HEK293 (cell line): ENCODE results near the gene CNPY1.

ENCODE experiments used
- CTCF ChIA-PET: fragments of 350-600 bp; formaldehyde crosslinking; extraction: SDS; loops from one replicate; lab custom pipeline; 2021; ENCODE audit warnings: antibody characterized with exemption; lab: Yijun Ruan, JAX
- POLR2A ChIA-PET: fragments of 300-600 bp; formaldehyde crosslinking; extraction: SDS; loops from one replicate; lab custom pipeline; 2020; ENCODE audit warnings: antibody characterized with exemption, inconsistent platforms; lab: Yijun Ruan, JAX
- H3K27ac ChIP-seq: fragments of 200-500 bp; sonication (Bioruptor generic); 2 replicates; pipeline ENCODE4 v1.5.1; 2014; ENCODE audit warnings: low read depth, low read length, control low read depth, inconsistent platforms; ENCODE audit errors: extremely low read depth
- H3K36me3 ChIP-seq, 2 experiments: fragments of 200-500 bp in 1 of 2; sonication (Bioruptor generic) in 1 of 2; 1 replicate in 1 of 2; 2 replicates in 1 of 2; pipeline ENCODE4 v1.5.1; 2014 to 2017; ENCODE audit warnings: inconsistent platforms in 2 of 2, low read length in 2 of 2; ENCODE audit not compliant: control insufficient read depth in 2 of 2, insufficient read depth in 1 of 2
- H3K4me1 ChIP-seq: fragments of 200-500 bp; sonication (Bioruptor generic); 2 replicates; pipeline ENCODE4 v1.5.1; 2014; ENCODE audit warnings: mild to moderate bottlenecking, low read length, inconsistent platforms; ENCODE audit not compliant: control insufficient read depth, insufficient read depth
- H3K4me3 ChIP-seq: 2 replicates; pipeline ENCODE4 v1.5.1; 2011; ENCODE audit warnings: low read depth, mild to moderate bottlenecking, control low read depth, low read length, moderate library complexity
- H3K9me3 ChIP-seq: fragments of 200-500 bp; sonication (Bioruptor generic); 2 replicates; pipeline ENCODE4 v1.5.1; 2014; ENCODE audit warnings: low read depth, low read length, inconsistent platforms; ENCODE audit not compliant: control insufficient read depth, insufficient read depth
- GLI2 ChIP-seq: fragments of 450-650 bp; formaldehyde crosslinking; IDR thresholded peaks from 2 replicates; pipeline ENCODE4; 2017; ENCODE audit warnings: missing biosample characterization, missing genetic modification characterization, low read depth, borderline replicate concordance
- TRIM28 ChIP-seq: IDR thresholded peaks from 2 replicates; pipeline ENCODE4 v1.6.1; 2011; ENCODE audit warnings: low read length, control low read depth, borderline replicate concordance
- ZBTB49 ChIP-seq: fragments of 450-650 bp; formaldehyde crosslinking; IDR thresholded peaks from 2 replicates; pipeline ENCODE4 v1.5.1; 2016; ENCODE audit warnings: missing biosample characterization, missing genetic modification characterization, low read depth
- ZFP41 ChIP-seq: fragments of 450-650 bp; formaldehyde crosslinking; IDR thresholded peaks from 2 replicates; pipeline ENCODE4 v1.5.1; 2016; ENCODE audit warnings: missing biosample characterization, missing genetic modification characterization, borderline replicate concordance
- ZNF202 ChIP-seq: fragments of 450-650 bp; formaldehyde crosslinking; IDR thresholded peaks from 2 replicates; pipeline ENCODE4 v1.5.1; 2016; ENCODE audit warnings: missing biosample characterization, missing genetic modification characterization, borderline replicate concordance
- ZNF221 ChIP-seq: fragments of 450-650 bp; formaldehyde crosslinking; IDR thresholded peaks from 2 replicates; pipeline ENCODE4 v1.5.1; 2017; ENCODE audit warnings: missing biosample characterization, missing genetic modification characterization, borderline replicate concordance
- ZNF280D ChIP-seq: fragments of 450-650 bp; formaldehyde crosslinking; IDR thresholded peaks from 2 replicates; pipeline ENCODE4 v1.5.1; 2016; ENCODE audit warnings: missing biosample characterization, missing genetic modification characterization
- ZNF362 ChIP-seq: fragments of 450-650 bp; formaldehyde crosslinking; IDR thresholded peaks from 2 replicates; pipeline ENCODE4 v1.5.1; 2016; ENCODE audit warnings: missing biosample characterization, missing genetic modification characterization
- ZNF513 ChIP-seq: fragments of 450-650 bp; IDR thresholded peaks from 2 replicates; pipeline ENCODE4 v1.5.1; 2018; ENCODE audit warnings: missing biosample characterization, missing genetic modification characterization
- ZNF664 ChIP-seq: fragments of 450-650 bp; formaldehyde crosslinking; IDR thresholded peaks from 2 replicates; pipeline ENCODE4 v1.5.1; 2016; ENCODE audit warnings: missing biosample characterization, missing genetic modification characterization
- ZNF785 ChIP-seq: fragments of 450-650 bp; formaldehyde crosslinking; IDR thresholded peaks from 2 replicates; pipeline ENCODE4 v1.5.1; 2016; ENCODE audit warnings: missing biosample characterization, missing genetic modification characterization
- TF ChIP-seq, protein P1 (sequence below): fragments of 450-650 bp; formaldehyde crosslinking; IDR thresholded peaks from 2 replicates; pipeline ENCODE4 v1.5.1; 2016; ENCODE audit warnings: missing biosample characterization, missing genetic modification characterization, borderline replicate concordance

The CNPY1 gene

GRCh38 chr7:155455132-155455693 lies 91.1 kb downstream of the CNPY1 start (continued):
- TF ChIP-seq ZBTB49 (tag by site-specific recombination) (no peak), ZNF280D (tag by site-specific recombination) (no peak), ZNF785 (no peak), ZNF664 (no peak), GLI2 (tag by site-specific recombination) (no peak), ZFP41 (no peak)

- POLR2A ChIA-PET = no interaction called here
- TF ChIP-seq, protein P1, sequence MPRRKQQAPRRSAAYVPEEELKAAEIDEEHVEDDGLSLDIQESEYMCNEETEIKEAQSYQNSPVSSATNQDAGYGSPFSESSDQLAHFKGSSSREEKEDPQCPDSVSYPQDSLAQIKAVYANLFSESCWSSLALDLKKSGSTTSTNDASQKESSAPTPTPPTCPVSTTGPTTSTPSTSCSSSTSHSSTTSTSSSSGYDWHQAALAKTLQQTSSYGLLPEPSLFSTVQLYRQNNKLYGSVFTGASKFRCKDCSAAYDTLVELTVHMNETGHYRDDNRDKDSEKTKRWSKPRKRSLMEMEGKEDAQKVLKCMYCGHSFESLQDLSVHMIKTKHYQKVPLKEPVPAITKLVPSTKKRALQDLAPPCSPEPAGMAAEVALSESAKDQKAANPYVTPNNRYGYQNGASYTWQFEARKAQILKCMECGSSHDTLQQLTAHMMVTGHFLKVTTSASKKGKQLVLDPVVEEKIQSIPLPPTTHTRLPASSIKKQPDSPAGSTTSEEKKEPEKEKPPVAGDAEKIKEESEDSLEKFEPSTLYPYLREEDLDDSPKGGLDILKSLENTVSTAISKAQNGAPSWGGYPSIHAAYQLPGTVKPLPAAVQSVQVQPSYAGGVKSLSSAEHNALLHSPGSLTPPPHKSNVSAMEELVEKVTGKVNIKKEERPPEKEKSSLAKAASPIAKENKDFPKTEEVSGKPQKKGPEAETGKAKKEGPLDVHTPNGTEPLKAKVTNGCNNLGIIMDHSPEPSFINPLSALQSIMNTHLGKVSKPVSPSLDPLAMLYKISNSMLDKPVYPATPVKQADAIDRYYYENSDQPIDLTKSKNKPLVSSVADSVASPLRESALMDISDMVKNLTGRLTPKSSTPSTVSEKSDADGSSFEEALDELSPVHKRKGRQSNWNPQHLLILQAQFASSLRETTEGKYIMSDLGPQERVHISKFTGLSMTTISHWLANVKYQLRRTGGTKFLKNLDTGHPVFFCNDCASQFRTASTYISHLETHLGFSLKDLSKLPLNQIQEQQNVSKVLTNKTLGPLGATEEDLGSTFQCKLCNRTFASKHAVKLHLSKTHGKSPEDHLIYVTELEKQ (tag by site-specific recombination) = no peak
- TF ChIP-seq TRIM28 = no peak
- TF ChIP-seq ZNF221 (tag by site-specific recombination) = no peak
- TF ChIP-seq ZNF362 = no peak
- TF ChIP-seq ZNF202 (tag by site-specific recombination) = no peak
- no peak for TF ChIP-seq ZNF513 (tag by site-specific recombination)
- CTCF ChIA-PET = no interaction called here
- Histone ChIP-seq H3K9me3 (no peaks in the 10 kb centered on the region), H3K4me1 (peaks cover 3% of the 10 kb centered on the region; the same call in 1 of the 2 replicates), H3K27ac (no peak overlapping the region), H3K4me3 (no peak overlapping the region), H3K36me3 (no peaks in the 10 kb centered on the region)
These were observed 91.9 kb downstream of the CNPY1 start for GRCh38 chr7:155454183-155455112.
